ENCODE results near the gene ROBO1.

The ROBO1 gene

GRCh38 chr3:78957456-78957855, 810.3 kb downstream of the ROBO1 start:
- DNase-seq: no peak

- no peak for DNase-seq
Observed at GRCh38 chr3:78951342-78951945, 816.4 kb downstream of the ROBO1 start.

DNA sequence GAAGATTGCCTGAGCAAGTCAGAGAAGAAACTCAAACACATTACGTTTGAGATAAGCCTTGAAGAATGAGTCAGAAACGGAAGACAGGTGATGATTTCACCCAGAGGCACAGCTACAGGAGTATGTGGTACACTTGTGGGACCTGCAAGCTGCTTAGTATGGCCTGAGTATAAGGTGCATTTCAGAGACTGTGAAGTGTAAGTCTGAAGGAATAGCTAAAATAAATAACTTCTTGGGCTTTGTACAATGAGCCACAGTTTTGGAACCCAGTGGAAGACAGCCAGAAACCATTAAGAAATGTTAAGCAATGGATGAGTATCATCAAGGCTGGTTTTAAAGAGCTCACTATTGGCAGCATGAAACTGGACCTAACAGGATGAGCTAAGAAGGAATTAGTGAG, 826.2 kb downstream of the ROBO1 start:
- DNase-seq: no peak

- DNase-seq: no peak
Observed at GRCh38 chr3:78940626-78941025, 827.2 kb downstream of the ROBO1 start.

DNA sequence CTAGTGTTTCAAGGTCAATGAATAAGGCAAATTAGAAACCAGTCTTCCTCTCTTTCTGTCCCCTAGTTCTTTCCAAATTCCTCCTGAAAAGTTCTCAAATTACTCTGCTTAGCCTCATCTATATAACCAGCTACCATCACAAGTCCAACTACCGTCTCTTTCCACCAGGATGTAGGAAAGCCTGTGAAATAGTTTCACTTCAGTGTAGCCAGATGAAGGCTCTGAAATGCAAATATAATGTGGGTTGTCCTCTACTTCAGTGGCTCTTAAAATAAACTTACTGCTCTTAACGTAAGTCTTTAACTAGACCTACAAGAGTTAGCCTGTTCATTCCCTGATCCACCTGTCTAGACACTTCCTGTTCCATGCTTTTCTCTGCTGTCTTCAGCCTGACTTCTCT, 827.7 kb downstream of the ROBO1 start:
- no peak for DNase-seq

- no peak for DNase-seq
Observed at GRCh38 chr3:78937475-78937874, 830.3 kb downstream of the ROBO1 start.

DNA sequence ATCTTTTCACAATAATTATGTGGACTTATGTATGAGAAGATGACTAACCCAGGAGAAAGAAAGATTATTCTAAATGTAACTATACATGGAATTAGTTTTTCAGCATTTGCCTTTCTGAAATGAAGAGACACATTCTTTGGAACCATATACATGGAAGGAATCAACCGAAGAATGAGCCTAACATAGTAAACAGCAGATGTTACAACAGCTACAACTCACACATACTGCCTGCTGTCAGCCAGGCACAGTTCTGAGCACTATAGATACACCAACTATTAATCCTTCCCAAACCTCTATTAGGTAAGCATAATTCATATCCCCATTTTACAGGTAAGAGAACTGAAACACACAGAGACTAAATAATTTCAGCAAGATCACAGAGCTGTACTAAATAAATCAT, 840.0 kb downstream of the ROBO1 start:
- DNase-seq: no peak

- DNase-seq: no peak
Observed at GRCh38 chr3:78926523-78926922, 841.3 kb downstream of the ROBO1 start.

DNA sequence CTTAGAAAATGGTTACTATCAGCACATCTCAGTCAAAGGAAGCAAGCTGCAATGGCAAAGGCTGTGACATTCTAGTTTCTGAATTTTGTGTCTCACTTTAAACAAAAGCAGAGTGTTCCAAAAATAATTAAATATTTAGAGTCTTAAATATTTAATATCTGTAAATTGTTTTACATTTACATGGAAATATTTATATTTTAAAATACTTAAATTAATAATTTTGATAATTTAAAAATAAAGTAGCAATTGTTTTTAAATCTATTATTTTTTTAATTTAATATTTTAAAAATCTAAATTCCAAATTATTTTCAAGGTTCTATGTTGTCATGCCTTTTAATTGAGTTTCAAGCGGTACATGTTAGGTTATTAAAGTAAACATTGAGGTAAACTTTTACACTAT, 843.1 kb downstream of the ROBO1 start:
- no peak for DNase-seq

DNA sequence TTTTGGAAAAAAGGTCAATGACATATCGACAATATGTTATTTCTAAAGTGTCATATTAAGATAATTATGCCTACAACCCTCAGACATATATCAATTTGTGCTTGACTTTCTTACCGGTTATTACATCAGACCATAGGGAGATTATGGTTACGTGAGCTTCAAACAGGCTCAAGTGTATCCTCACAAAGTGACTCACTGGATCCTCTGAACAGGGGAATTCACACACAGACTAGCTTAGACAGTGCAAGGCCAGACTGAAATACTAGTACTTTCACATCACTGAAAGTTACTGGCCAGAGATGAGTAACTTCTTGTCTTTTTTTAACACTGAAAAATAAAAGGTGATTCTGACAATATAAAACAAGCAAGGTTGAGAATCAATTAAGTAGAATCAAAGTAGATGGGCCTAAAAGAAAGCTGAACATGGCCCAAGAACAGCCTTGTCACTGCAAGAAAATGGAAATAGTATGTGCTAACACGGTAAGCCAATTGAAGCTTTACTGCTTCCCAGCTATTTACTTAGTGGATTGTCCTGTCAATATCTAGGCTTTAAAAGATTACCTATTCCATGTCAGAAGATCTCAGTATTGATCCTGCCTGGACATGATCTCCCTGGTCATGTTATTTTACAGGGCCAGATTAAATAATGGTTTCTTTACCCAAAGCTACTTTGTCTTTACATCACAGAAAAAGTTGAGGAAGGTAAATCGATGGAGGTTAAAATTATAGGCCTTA, 848.6 kb downstream of the ROBO1 start:
- DNase-seq: no peak

- no peak for DNase-seq
Observed at GRCh38 chr3:78918361-78919020, 849.3 kb downstream of the ROBO1 start.

GRCh38 chr3:78917536-78917935, 850.3 kb downstream of the ROBO1 start:
- DNase-seq: no peak

GRCh38 chr3:78913711-78914110, 854.1 kb downstream of the ROBO1 start:
- no peak for DNase-seq

- DNase-seq: no peak
Observed at GRCh38 chr3:78912687-78913086, 855.1 kb downstream of the ROBO1 start.

- DNase-seq: no peak
Observed at GRCh38 chr3:78912259-78912658, 855.5 kb downstream of the ROBO1 start.

- DNase-seq: no peak
Observed at GRCh38 chr3:78911394-78911793, 856.4 kb downstream of the ROBO1 start.

GRCh38 chr3:78908236-78908635, 859.6 kb downstream of the ROBO1 start:
- DNase-seq: no peak

GRCh38 chr3:78907367-78907766, 860.4 kb downstream of the ROBO1 start:
- DNase-seq: no peak

GRCh38 chr3:78906930-78907329, 860.9 kb downstream of the ROBO1 start:
- no peak for DNase-seq

- no peak for DNase-seq
Observed at GRCh38 chr3:78906245-78906644, 861.6 kb downstream of the ROBO1 start.

- no peak for DNase-seq
Observed at GRCh38 chr3:78905700-78906099, 862.1 kb downstream of the ROBO1 start.

DNA sequence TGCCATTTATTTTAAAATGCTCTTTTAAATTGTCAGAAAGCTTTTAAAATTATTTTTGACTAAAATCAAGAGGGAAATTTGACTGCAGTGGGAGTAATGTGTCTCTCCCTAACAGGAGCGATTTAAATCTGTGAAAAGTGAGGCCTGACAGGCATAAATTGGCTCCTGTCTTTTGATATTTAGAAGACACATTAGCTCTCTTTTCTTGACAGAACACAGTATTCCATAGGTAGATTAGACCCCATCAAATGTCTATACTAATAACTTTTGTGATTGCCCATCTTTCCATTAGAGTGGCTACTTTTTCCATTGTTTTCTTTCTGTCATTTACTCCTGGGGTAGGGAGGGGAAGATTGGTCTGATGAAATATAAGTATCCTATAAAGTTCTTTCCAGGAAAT, 866.3 kb downstream of the ROBO1 start:
- no peak for DNase-seq

GRCh38 chr3:78900880-78901279, 866.9 kb downstream of the ROBO1 start:
- no peak for DNase-seq

GRCh38 chr3:78900426-78900825, 867.4 kb downstream of the ROBO1 start:
- no peak for DNase-seq
